IMR-90 (cell line): ENCODE data around the gene ZBTB38.

ENCODE experiments used
- BHLHE40 ChIP-seq: fragments of 150-350 bp; IDR thresholded peaks from 2 replicates; pipeline ENCODE4 v1.6.1; 2016; ENCODE audit warnings: mild to moderate bottlenecking, low read depth, low read length
- CEBPB ChIP-seq: IDR thresholded peaks from 2 replicates; pipeline ENCODE4 v1.6.1; 2012; ENCODE audit warnings: low read depth, low read length, improper control_type of control experiment
- CTCF ChIP-seq: conservative IDR thresholded peaks from 2 replicates; pipeline ENCODE4 v1.5.1; 2012; ENCODE audit warnings: mild to moderate bottlenecking, low read depth, low read length, improper control_type of control experiment
- ELK1 ChIP-seq: fragments of 150-350 bp; IDR thresholded peaks from 2 replicates; pipeline ENCODE4 v1.6.1; 2016; ENCODE audit warnings: low read depth, mild to moderate bottlenecking, low read length, moderate library complexity, borderline replicate concordance
- FOS ChIP-seq: fragments of 150-350 bp; IDR thresholded peaks from 2 replicates; pipeline ENCODE4 v1.6.1; 2016; ENCODE audit warnings: low read depth, low read length
- POLR2A ChIP-seq: IDR thresholded peaks from 2 replicates; pipeline ENCODE4 v1.6.1; 2012; ENCODE audit warnings: mild to moderate bottlenecking, low read depth, low read length
- RAD21 ChIP-seq: IDR thresholded peaks from 2 replicates; pipeline ENCODE4 v1.6.1; 2012; ENCODE audit warnings: low read length, improper control_type of control experiment
- RCOR1 ChIP-seq: IDR thresholded peaks from 2 replicates; pipeline ENCODE4 v1.6.1; 2012; ENCODE audit warnings: mild to moderate bottlenecking, low read length, improper control_type of control experiment; ENCODE audit not compliant: insufficient replicate concordance
- RFX5 ChIP-seq: IDR thresholded peaks from 2 replicates; pipeline ENCODE4 v1.8.0; 2012; ENCODE audit warnings: low read depth, mild to moderate bottlenecking, low read length, moderate library complexity
- USF2 ChIP-seq: fragments of 150-350 bp; IDR thresholded peaks from 2 replicates; pipeline ENCODE4 v1.6.1; 2017; ENCODE audit warnings: mild to moderate bottlenecking, antibody characterized with exemption, low read length, low read depth

- TF ChIP-seq POLR2A (no peak), RAD21 (no peak), CTCF (no peak), CEBPB (no peak), RCOR1 (no peak), FOS (no peak), USF2 (no peak), BHLHE40 (no peak), RFX5 (no peak), ELK1 (no peak)
These were observed 12.0 kb downstream of the ZBTB38 start for GRCh38 chr3:141380279-141380678.
